ENCODE measurements around the gene FANCF. TPM values are rescaled to one million over a fixed set of nuclear protein-coding genes. Genes with fewer than 3 reads are reported as not detected.

The FANCF gene
- total and polyA plus RNA-seq, 2 donors (not counting 1 experiment from before 2014, with no cell fraction given): 4.3 to 26.6 TPM

GRCh38 chr11:22635689-22636088, 10.1 kb upstream of the FANCF start:
- no peaks in the 10 kb centered on the region for H3K9me3 ChIP-seq (ENCODE audit: control extremely low read depth in 1 of 3, control insufficient read depth in 2 of 3, insufficient read depth in 1 of 3, low read length in 2 of 3)
- no peak for DNase-seq
- CTCF ChIA-PET: no interaction called here
- TF ChIP-seq, protein P1, sequence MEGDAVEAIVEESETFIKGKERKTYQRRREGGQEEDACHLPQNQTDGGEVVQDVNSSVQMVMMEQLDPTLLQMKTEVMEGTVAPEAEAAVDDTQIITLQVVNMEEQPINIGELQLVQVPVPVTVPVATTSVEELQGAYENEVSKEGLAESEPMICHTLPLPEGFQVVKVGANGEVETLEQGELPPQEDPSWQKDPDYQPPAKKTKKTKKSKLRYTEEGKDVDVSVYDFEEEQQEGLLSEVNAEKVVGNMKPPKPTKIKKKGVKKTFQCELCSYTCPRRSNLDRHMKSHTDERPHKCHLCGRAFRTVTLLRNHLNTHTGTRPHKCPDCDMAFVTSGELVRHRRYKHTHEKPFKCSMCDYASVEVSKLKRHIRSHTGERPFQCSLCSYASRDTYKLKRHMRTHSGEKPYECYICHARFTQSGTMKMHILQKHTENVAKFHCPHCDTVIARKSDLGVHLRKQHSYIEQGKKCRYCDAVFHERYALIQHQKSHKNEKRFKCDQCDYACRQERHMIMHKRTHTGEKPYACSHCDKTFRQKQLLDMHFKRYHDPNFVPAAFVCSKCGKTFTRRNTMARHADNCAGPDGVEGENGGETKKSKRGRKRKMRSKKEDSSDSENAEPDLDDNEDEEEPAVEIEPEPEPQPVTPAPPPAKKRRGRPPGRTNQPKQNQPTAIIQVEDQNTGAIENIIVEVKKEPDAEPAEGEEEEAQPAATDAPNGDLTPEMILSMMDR (IDR thresholded peaks at IDR 0.05): no peak
- intact Hi-C loops (cut with micrococcal nuclease): no loop called here
- no peaks in the 10 kb centered on the region for H3K27me3 ChIP-seq (replicated peaks in 1 of 4; ENCODE audit: control extremely low read depth in 1 of 4, control insufficient read depth in 3 of 4, insufficient read depth in 4 of 4, low read length in 3 of 4)
- no peak for ATAC-seq (ENCODE audit: low read depth)
- H3K36me3 ChIP-seq (replicated peaks in 1 of 2; ENCODE audit: control extremely low read depth in 1 of 2, control insufficient read depth in 1 of 2, extremely low read depth in 1 of 2, insufficient read depth in 2 of 2, low read length in 1 of 2): no peaks in the 10 kb centered on the region
- POLR2A ChIA-PET: no interaction called here
- no peak overlapping the region for H3K4me3 ChIP-seq (ENCODE audit: control extremely low read depth in 1 of 5, extremely low read depth in 1 of 5, insufficient read depth in 1 of 5, low read depth in 2 of 5, low read length in 4 of 5)
- Mint-ChIP-seq H3K4me3 (no peak overlapping the region), H3K27me3 (no peaks in the 10 kb centered on the region), H3K9me3 (ENCODE audit: insufficient read depth) (no peaks in the 10 kb centered on the region), H3K27ac (no peak overlapping the region), H3K4me1 (no peaks in the 10 kb centered on the region)
- no peak overlapping the region for H3K9ac ChIP-seq (ENCODE audit: low read length)
- H3K79me2 ChIP-seq (ENCODE audit: control insufficient read depth, insufficient read depth, low read length): peaks cover under 1% of the 10 kb centered on the region
- no peaks in the 10 kb centered on the region for H3K4me1 ChIP-seq (ENCODE audit: control insufficient read depth in 2 of 2, insufficient read depth in 2 of 2, low read length in 2 of 2)
- H3K27ac ChIP-seq (ENCODE audit: low read length in 2 of 2): no peak overlapping the region
- no CpG with 5 or more reads among the region's 1 CpG for WGBS (ENCODE audit: insufficient coverage)
- H4K20me1 ChIP-seq (ENCODE audit: control insufficient read depth, insufficient read depth, low read length, poor library complexity, severe bottlenecking): no peaks in the 10 kb centered on the region
- H2AFZ ChIP-seq (ENCODE audit: insufficient read depth, low read depth, low read length, poor library complexity, severe bottlenecking): no peak overlapping the region
- H3K4me2 ChIP-seq (replicated peaks; ENCODE audit: low read depth, low read length, poor library complexity, severe bottlenecking): no peak overlapping the region

DNA sequence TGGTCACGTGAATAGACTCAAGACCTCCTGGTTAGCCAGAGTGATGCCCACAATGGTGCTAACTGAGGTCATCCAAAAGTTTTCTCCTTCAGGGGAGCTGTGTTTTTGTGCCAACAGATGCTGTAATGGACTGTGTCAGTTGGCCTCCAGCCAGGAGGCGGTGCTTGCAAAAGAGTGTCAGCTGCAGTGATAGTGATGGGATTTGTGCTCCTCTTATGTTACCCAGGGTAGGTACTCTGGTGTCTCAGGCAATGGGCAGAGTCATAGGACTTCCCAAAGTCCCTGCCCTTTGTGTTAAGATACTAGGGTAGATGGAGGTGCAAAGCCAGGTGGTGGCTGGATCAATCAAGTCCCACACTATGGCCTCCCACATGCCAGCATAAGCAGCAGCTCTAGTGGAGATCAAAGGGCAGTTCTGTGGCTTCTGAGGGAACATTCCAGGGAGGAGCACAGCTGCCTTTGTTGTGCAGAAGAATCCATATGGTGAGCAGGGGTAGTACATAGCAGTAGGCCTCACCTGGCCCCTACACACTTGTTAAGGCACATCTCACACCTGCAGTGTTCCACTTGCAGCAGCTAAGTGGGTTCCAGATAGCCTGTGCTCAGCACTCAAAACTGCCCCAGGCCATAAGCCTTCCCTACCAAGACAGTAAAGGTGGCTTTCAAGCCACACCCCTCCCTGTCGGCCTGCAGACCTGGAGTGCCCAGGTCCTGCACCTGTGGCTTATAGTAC, 9.4 kb upstream of the FANCF start:
- no peak overlapping the region for H3K4me2 ChIP-seq (replicated peaks; ENCODE audit: low read depth, low read length, poor library complexity, severe bottlenecking)
- intact Hi-C loops (cut with micrococcal nuclease): no loop called here
- H3K27ac ChIP-seq (ENCODE audit: low read length in 2 of 2): no peak overlapping the region
- no peaks in the 10 kb centered on the region for H3K4me1 Mint-ChIP-seq
- no peaks in the 10 kb centered on the region for H3K27me3 ChIP-seq (replicated peaks in 1 of 4; ENCODE audit: control extremely low read depth in 1 of 4, control insufficient read depth in 3 of 4, insufficient read depth in 4 of 4, low read length in 3 of 4)
- no peak overlapping the region for H3K9ac ChIP-seq (ENCODE audit: low read length)
- H3K9me3 Mint-ChIP-seq (ENCODE audit: insufficient read depth): no peaks in the 10 kb centered on the region
- H3K4me3 ChIP-seq (ENCODE audit: control extremely low read depth in 1 of 5, extremely low read depth in 1 of 5, insufficient read depth in 1 of 5, low read depth in 2 of 5, low read length in 4 of 5): no peak overlapping the region
- H4K20me1 ChIP-seq (ENCODE audit: control insufficient read depth, insufficient read depth, low read length, poor library complexity, severe bottlenecking): no peaks in the 10 kb centered on the region
- no peak for DNase-seq
- H3K79me2 ChIP-seq (ENCODE audit: control insufficient read depth, insufficient read depth, low read length): peaks cover 3% of the 10 kb centered on the region
- no peak overlapping the region for H3K4me3 Mint-ChIP-seq
- POLR2A ChIA-PET: no interaction called here
- no peaks in the 10 kb centered on the region for H3K9me3 ChIP-seq (ENCODE audit: control extremely low read depth in 1 of 3, control insufficient read depth in 2 of 3, insufficient read depth in 1 of 3, low read length in 2 of 3)
- H3K4me1 ChIP-seq (ENCODE audit: control insufficient read depth in 2 of 2, insufficient read depth in 2 of 2, low read length in 2 of 2): no peaks in the 10 kb centered on the region
- no peak overlapping the region for H2AFZ ChIP-seq (ENCODE audit: insufficient read depth, low read depth, low read length, poor library complexity, severe bottlenecking)
- no peak for TF ChIP-seq EZH2 (IDR thresholded peaks at IDR 0.05; ENCODE audit: borderline replicate concordance, insufficient read depth, low read depth, low read length, poor library complexity, severe bottlenecking)
- TF ChIP-seq, protein P1 (IDR thresholded peaks at IDR 0.05): no peak
- WGBS (ENCODE audit: insufficient coverage): 96% methylated on average over 3 of the region's 3 CpGs
- CTCF ChIA-PET: interaction anchor here (0.8 kb wide), 1 partner anchor 10 kb away, joined by 3 read pairs; the partner anchor contains the start of gene FANCF
- no peaks in the 10 kb centered on the region for H3K27me3 Mint-ChIP-seq
- no peak for ATAC-seq (ENCODE audit: low read depth)
- no peak overlapping the region for H3K27ac Mint-ChIP-seq
- H3K36me3 ChIP-seq (replicated peaks in 1 of 2; ENCODE audit: control extremely low read depth in 1 of 2, control insufficient read depth in 1 of 2, extremely low read depth in 1 of 2, insufficient read depth in 2 of 2, low read length in 1 of 2): no peaks in the 10 kb centered on the region

Data from B cell (primary cell).